ENCODE data around the gene HTATSF1.
A peak's percentile ranks its signal among the peaks of the same experiment; 100 is the strongest.

The HTATSF1 gene, protein sequence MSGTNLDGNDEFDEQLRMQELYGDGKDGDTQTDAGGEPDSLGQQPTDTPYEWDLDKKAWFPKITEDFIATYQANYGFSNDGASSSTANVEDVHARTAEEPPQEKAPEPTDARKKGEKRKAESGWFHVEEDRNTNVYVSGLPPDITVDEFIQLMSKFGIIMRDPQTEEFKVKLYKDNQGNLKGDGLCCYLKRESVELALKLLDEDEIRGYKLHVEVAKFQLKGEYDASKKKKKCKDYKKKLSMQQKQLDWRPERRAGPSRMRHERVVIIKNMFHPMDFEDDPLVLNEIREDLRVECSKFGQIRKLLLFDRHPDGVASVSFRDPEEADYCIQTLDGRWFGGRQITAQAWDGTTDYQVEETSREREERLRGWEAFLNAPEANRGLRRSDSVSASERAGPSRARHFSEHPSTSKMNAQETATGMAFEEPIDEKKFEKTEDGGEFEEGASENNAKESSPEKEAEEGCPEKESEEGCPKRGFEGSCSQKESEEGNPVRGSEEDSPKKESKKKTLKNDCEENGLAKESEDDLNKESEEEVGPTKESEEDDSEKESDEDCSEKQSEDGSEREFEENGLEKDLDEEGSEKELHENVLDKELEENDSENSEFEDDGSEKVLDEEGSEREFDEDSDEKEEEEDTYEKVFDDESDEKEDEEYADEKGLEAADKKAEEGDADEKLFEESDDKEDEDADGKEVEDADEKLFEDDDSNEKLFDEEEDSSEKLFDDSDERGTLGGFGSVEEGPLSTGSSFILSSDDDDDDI

DNA sequence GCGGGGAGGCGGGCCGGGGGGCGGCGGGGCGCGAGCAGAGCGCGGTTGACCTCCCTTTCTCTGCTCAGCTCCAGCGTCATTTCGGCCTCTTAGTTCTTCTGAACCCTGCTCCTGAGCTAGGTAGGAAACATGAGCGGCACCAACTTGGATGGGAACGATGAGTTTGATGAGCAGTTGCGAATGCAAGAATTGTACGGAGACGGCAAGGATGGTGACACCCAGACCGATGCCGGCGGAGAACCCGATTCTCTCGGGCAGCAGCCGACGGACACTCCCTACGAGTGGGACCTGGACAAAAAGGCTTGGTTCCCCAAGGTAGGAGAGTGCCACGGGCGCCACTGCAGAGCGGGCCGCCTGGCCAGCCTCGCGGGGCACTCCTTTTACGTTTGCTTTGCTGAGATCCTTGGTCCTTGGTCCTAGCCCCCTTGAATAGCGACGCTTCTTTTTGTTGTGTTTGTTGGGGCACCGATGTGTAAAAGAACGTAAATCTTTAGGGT is at the start of gene HTATSF1:
Gene HTATSF1, plus strand, starts transcription at position 37 of the 497 bp plus-strand sequence. Its CDS starts 93 bp downstream, at position 130.
- DNase-seq = no peak

DNA sequence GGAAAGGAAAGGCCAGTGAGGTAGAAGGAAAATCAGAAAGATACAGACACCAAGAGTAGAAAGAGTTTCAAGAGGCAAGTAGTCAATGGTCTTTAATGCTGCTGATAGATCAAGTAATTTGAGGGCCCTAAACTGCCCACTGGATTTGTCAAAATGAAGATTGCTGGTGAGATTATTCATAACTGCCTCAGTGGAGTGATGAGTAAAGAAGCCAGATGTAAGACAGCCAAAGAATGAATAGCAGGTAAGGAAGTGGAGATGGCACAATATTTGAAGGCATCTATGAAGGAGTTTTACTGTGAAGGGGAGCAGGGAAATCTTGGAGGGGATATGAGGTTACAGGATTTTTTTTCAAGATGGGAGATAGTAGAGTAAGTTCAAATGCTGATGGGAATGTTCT is 49.4 kb upstream of the HTATSF1 start:
- no peak for DNase-seq

GRCh38 chrX:136450050-136450830 is 47.2 kb upstream of the HTATSF1 start:
- DNase-seq = no peak

DNA sequence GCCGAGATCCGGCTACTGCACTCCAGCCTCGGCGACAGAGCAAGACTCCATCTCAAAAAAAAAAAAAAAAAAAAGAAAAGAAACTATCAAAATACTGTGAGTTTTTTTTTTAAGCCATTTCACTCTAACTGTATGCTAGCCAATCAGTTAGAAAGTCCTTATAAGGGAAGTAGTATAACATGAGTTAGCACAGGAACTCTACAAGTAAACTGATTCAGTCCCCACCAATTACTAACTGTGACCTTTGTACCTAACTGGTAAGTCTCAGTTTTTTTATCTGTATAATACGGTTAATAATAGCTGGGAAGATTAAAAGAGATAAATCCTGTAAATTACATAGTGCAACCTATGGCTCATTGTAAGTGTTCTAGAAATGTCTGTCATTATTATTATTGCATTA is 44.8 kb upstream of the HTATSF1 start:
- no peak for DNase-seq

GRCh38 chrX:136453114-136453513 is 44.3 kb upstream of the HTATSF1 start:
- DNase-seq = no peak

GRCh38 chrX:136453771-136454170 is 43.6 kb upstream of the HTATSF1 start:
- no peak for DNase-seq

DNA sequence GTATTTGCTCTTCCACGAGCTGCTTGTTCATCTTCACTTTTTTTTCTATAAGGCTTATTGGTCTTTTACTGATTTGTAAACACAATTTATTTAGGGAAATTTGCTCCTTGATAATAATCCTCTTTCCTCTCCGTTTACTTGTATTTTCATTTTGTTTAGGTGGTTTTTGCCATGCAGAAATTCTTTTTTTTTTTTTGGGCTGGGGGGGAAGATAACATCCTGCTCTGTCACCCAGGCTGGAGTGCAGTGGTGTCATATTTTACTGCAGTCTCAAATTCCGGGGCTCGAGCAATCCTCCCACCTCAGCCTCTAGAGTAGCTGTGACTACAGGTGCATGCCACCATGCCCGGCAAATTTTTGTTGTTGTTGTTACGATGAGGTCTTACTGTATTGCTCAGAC is 41.3 kb upstream of the HTATSF1 start:
- DNase-seq = no peak

GRCh38 chrX:136457303-136457917 is 40.0 kb upstream of the HTATSF1 start:
- DNase-seq = peak; percentile 51

DNA sequence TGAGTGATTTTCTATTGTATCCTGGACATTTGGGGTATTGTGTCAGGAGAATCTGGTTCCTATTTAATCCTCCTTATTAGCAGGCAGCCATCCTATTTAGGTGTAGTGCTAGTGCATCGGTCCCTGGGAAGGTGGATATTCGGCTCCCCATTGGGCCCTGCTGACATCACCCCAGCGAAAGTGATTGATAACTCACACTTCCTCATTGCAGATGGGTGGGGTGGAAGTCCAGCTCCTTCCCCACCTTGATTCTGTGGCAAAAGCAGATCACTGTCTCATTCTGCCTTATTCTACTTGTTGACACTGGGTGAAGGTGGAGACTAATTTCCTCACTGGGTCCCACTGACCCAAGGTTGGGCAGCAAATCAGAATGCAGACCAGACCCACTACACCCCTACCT is 32.8 kb upstream of the HTATSF1 start:
- no peak for DNase-seq

DNA sequence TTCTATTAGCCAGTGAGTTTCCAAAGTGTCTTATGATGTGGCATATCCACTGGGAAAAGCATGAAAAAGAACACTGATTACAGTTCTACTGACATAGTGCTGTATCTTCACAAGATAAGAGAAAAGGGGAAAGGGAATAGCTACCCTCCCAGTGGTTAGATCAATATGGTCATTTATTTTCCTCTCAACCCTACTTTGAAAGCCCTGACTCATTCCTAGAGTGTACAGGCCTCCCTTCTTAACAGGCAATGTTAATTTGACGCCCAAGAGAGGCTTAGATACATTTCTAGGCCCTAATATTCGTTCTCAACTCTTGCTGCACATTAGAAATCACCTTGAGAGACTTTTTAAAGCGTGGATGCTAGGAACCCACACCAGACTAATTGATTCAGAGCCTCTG is 30.1 kb upstream of the HTATSF1 start:
- DNase-seq = no peak

- DNase-seq = peak; percentile 45
Observed at GRCh38 chrX:136468391-136469103, 28.8 kb upstream of the HTATSF1 start.

DNA sequence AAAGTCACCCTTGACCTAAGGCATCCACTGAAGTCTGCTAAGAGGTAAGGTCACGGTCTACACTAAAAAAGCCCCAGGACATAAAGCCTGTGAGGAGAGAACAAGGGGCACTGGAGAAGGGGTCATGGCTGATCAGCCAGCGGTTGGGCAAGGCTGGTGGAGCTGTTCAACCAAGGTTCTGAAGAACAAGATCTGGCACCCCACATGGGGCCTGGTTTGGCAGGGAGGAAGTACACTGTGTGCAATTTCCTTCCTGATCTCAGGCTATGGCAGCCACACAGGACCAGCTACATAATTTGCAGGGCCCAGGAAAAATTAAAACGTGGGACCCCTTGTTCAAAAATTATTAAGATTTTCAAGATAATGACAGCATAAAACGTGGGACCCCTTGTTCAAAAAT is 23.7 kb upstream of the HTATSF1 start:
- DNase-seq = no peak

DNA sequence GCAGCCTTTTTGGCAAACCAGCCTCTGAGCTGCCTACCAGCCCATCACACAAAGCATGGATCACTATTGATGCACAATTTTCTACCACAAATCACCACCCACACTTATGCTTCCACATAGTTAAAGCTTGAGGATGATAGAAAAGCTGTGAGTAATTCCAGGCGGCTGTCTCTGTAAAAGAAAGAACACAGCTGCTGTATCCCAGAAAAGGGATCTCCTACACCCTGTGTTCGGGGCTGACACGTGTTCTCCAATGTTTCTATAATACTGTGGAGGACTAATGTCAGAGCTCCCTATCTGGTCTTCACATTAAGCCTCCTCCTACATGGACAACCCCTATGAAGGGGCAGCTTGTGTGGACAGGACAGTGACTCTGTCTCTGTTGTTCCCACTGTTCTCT is 22.2 kb upstream of the HTATSF1 start:
- no peak for DNase-seq

DNA sequence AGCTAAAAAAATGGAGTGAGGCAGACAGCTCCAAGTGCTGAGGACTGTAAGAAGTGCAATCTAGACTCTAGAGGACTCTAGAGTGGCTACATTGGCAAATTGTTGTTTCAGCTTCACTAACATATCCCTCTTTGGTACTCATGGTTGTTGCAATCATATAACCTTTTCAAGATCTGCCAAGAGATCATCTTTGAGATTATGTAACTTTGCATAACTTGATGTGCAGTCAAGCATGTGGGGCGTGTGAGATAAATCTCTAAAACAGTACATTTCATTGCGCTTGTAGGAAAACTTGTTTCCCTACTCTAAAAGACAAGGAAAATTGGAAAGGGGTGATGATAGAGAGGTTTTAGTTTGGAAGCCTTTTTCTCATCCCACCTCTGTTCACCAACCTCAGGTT is 20.9 kb upstream of the HTATSF1 start:
- DNase-seq = no peak

DNA sequence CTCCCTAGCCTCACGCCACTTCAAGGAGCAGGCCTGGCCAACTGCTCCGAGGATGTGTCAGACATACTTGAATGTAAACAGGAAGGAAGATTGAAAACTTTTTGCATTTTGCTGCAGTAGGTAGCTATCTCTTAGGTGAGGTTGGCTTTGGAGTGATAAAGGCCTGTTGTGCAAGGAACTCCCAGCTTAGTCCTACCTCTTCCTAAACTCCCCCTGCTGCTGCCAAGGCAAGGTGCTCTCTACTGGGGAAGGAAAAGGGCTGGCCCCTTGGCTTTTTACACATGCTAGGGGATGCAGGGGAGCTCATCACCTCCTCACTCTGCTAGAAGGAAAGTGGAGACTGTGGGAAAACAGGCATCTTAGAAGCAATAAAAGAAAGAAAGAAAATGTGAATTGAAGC is 20.4 kb upstream of the HTATSF1 start:
- DNase-seq = no peak

DNA sequence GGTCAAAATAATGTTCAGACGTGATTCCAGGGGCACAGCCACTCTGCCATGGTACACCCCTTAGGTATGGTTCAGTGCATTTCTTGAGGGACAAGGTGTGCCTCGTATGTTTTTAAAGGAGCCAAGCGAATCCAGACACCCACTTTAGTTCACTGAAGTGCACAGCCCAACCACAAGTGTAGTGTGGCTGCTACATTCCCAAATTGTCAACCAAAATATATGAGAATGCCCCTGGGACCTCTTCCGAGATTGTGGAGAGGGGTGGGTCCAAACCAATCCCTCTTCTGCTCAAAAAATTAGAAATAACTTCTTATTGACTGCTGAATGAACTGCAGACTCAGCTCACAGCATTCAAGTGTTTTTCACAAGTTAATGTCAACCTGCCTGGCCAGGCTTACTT is 17.0 kb upstream of the HTATSF1 start:
- DNase-seq = no peak

DNA sequence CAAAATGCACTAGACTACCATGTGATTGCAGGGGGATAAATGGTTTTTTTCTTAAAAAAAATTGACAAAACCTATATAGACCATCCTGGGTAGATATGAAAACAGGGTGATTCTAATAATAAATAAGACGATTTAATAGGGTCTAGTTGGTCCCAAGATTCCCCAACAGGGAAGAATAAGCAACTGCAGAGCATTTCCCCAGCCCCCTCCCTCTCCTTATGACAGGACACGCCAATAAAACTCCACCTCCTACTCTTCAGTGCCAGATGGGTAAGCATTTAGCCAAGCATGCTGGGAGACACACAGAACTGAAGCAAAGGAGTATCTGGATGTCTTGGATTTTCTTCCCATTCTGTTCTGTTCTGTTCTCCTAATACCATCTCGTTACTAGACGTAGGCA is 9.7 kb upstream of the HTATSF1 start, which contains the start of gene BRS3:
Gene BRS3, plus strand, starts transcription at position 301 of the 400 bp plus-strand sequence. CDS start 168 bp downstream, outside the sequence.
- DNase-seq = no peak

GRCh38 chrX:136488706-136489105 is 8.7 kb upstream of the HTATSF1 start:
- no peak for DNase-seq

DNA sequence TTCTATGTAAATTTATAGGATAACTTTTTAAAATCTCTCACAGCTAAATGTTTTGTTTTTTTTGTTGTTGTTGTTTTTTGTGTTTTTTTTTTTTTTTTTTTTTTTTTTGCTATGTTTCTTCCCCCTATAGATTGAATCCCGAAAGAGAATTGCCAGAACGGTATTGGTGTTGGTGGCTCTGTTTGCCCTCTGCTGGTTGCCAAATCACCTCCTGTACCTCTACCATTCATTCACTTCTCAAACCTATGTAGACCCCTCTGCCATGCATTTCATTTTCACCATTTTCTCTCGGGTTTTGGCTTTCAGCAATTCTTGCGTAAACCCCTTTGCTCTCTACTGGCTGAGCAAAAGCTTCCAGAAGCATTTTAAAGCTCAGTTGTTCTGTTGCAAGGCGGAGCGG is 5.6 kb upstream of the HTATSF1 start:
- DNase-seq = no peak

- no peak for DNase-seq
Observed at GRCh38 chrX:136493011-136493410, 4.4 kb upstream of the HTATSF1 start.

- DNase-seq = no peak
Observed at GRCh38 chrX:136495043-136495442, 2.3 kb upstream of the HTATSF1 start.

DNA sequence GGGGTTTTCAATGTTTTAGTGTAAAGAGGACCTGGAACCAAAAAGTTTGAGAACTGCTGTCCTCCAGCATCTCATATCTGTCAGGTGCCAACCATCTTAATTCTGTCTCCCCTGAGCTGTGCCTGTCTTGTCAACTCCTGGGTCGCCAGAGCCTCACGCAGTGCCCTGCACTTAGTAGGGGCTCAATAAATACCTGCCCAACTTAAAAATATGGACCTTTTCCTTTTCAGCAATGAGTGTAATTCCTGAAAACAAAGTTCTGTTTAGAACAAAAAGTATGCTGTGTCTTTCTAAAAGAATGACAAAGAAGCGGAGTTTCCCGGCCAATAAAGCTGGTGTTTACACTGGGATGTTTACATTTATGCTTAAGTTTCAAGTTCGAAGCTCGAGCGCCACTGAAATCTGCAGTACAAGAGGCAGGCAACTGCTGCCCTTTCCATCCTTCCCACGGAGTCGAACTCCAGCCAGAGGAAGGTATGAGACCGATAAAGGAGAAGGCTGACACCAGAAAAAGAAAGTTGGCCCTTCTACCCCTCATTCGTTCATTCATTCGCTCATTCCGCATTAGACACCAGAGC is 1.1 kb upstream of the HTATSF1 start:
- no peak for DNase-seq

Data from NCI-H1105 (cell line).